ENCODE data around the gene ARID4B.

GRCh38 chr1:235275836-235276235 is 52.1 kb downstream of the ARID4B start:
- TF ChIP-seq POLR2A (IDR thresholded peaks at IDR 0.05; ENCODE audit: extremely low read depth, insufficient read length): no peak
- no peak for TF ChIP-seq CTCF (IDR thresholded peaks at IDR 0.05; ENCODE audit: low read depth, low read length)
